SKM-1 (cell line): ENCODE measurements around the gene UROS.

Experiments
- DNase-seq: peaks from one replicate; lab custom pipeline; 2025; ENCODE audit not compliant: unreplicated experiment; lab: John Stamatoyannopoulos, UW

UROS gene

DNA sequence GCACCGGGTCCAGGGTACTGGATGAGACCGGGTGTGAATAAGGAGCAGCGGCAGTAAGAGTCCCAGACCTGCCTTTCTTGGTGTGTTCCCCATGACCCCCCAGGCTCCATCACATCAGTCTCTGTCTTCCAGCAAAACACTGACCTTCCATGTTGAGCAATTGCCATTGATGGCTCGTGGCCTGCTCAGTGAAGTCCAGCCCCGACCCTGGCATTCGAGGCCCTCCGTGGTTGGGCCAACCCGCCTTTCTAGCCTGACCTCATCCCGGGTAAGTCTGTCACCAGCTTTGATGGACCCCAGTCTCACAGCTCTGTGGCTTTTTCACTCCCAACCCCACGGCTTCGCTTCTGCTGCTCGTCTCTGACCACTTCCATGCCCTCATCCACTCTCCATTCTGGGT lies 53.9 kb downstream of the UROS start:
- DNase-seq: no peak

DNA sequence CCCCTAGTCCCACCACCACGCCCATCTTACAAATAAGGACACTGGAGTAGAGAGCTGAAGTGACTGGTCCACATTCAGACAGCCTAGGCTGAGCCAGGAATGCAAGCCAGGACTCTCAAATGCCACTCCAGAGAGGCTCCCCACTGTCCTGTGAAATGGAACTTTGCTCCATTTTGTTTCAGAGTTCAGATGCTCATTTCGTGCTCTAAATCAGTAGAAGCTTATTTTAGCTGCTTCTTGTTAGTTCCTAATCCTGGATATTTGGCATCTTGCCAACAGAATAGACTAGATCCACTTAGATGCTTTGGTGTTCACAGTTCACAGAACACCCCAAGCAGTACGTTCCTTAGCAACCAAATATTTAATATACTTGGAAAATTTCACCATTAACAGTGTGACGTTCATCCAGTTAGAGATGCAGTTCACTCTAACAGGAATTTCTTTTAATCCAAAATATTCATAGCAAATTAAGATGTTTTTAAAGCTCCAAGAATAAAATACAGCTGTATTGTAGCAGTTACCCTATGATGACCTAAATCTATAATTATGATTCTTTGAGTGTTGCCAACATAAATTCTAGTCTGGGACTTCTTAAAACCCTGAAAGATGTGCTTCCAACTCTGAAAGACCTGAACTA lies 54.7 kb downstream of the UROS start:
- no peak for DNase-seq

DNA sequence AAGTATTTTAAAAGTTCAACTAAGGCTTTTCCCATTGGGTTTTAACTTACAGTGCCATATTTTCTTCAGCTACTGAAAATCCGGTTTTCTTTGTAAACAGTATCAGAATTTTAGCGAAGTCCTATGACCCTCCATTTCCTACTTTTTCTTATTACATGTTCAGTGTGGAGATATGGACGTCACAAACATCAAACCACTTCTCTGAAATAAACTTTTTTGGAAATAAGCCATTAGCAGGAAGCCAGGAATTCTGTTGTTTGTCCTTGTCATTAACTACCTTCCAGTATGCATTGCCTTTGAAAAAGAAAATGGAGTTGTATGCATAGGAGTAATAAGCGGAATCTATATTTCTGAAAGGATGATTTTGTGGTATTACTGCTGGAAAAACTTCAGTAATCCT lies 56.5 kb downstream of the UROS start:
- no peak for DNase-seq

- no peak for DNase-seq
These were observed 57.2 kb downstream of the UROS start for GRCh38 chr10:125765835-125766234.

GRCh38 chr10:125762692-125763648 lies 60.1 kb downstream of the UROS start:
- no peak for DNase-seq

DNA sequence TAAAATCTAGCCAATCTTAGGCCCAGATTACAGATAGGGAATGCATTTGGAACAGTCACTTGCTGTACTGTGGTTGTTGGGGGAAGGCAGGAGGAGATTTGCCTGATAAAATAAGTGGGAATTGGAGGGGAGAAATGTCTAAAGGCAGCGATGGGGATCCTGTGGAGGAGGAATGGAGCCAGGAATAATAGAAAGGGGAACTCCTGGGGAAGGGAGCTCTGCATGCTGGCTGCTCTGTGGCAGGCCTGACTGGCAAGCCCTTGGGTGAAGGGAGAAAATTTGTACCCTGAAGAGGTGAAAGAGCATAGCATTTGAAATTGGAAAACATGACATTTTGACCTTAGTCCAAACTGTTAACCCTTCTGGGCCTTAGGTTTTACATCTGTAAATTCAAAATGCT lies 61.1 kb downstream of the UROS start:
- DNase-seq: no peak

GRCh38 chr10:125757742-125758141 lies 65.3 kb downstream of the UROS start:
- DNase-seq: no peak

- no peak for DNase-seq
These were observed 66.1 kb downstream of the UROS start for GRCh38 chr10:125756853-125757487.

- DNase-seq: no peak
These were observed 66.9 kb downstream of the UROS start for GRCh38 chr10:125756196-125756595.

DNA sequence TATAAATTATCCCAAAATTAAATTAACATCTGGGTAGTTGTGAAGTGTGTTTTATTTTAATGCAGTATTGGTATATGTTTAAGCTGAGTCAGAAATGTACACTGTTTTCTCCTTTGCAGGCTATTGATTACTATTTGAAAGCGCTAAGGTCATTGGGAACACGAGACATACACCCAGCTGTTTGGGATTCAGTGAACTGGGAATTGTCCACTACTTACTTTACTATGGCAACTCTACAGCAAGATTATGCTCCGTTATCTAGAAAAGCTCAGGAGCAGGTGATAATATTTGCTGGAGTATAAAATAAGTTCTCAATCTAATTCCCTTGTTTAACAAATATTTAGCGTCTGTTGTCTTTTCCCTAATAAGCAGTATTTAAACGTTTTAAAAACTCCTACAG lies 75.6 kb downstream of the UROS start:
- no peak for DNase-seq

- DNase-seq: no peak
These were observed 78.1 kb downstream of the UROS start for GRCh38 chr10:125744909-125745308.

DNA sequence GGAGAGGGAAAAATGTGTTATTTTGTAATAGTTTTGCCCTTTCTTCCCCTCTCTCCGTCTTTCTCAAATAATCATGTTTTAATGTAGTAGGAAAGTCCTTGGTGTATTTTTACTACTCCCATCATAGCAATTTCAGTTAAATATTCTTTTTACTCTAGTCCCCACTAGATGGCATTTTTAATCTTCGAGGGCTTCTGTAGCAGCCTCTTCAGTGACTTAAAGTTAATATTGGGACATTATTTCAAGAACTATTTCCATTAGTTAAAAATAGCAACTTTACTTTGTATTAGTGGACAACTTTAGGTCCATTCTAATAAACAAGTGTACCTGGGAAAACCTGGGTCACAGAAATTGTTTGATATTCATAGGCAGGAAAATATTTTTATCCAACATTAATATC lies 80.6 kb downstream of the UROS start:
- DNase-seq: no peak

GRCh38 chr10:125739994-125740679 lies 82.9 kb downstream of the UROS start:
- DNase-seq: no peak
